ENCODE data around the gene KCNA10. TPM values are rescaled to one million over a fixed set of nuclear protein-coding genes. Genes with fewer than 3 reads are reported as not detected.
"Not testable (repeated sequence)": the region's sequence is repeated elsewhere in the genome, so short reads cannot be mapped to it uniquely, and the experiment has no call there.

KCNA10 gene
- total RNA-seq, 2 experiments from 2014 or later: not detected

- Mint-ChIP-seq H3K27ac (no peak overlapping the region), H3K4me3 (no peak overlapping the region), H3K36me3 (ENCODE audit: low read depth) (no peaks in the 10 kb centered on the region), H3K4me1 (ENCODE audit: low read depth) (peaks cover 1% of the 10 kb centered on the region), H3K9me3 (ENCODE audit: insufficient read depth) (no peaks in the 10 kb centered on the region), H3K27me3 (ENCODE audit: low read depth) (peaks cover 16% of the 10 kb centered on the region)
- ATAC-seq (no peak), DNase-seq (no peak)
- ChIA-PET CTCF (interaction anchor here (1.5 kb wide), 1 partner anchor 27 kb away, joined by 3 read pairs; no protein-coding TSS in a partner anchor), POLR2A (no interaction called here)
These were observed 10.0 kb upstream of the KCNA10 start for GRCh38 chr1:110529011-110529410.

DNA sequence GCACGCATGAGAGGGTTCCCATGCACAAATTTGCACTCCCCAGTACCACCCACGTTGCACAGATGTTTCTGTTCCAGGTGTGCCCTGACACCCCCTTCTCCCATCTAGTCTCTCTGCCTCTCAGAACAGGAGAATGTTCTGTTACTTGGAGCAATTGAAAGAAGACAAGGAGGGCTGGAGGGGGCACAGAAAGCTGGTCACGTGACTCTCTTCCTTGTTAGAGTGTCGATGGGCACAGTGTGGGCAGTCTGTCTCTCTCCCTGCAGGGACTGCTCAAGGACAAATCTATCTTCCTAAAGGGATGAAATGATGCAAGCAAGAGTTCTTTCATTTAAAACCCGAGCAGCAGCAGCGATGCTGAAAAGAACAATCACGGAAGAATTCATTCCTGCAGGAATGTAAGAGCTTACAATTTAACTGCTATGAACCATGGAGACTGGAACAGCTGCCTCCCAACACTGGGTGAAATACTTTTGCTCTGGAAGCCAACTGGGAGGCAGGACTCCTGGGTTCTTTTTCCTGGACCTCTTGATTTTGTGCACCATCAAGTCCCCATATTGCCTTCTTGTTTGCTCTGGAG, 7.3 kb upstream of the KCNA10 start:
- Mint-ChIP-seq H3K27ac (no peak overlapping the region), H3K9me3 (ENCODE audit: insufficient read depth) (no peaks in the 10 kb centered on the region), H3K4me3 (no peak overlapping the region), H3K27me3 (ENCODE audit: low read depth) (peaks cover 35% of the 10 kb centered on the region), H3K36me3 (ENCODE audit: low read depth) (no peaks in the 10 kb centered on the region), H3K4me1 (ENCODE audit: low read depth) (peaks cover 1% of the 10 kb centered on the region)
- ChIA-PET POLR2A (no interaction called here), CTCF (interaction anchor here (1.2 to 5.9 kb wide), 7 partner anchors 81 to 261 kb away, joined by 3 to 38 read pairs (median 4); no protein-coding TSS in a partner anchor)
- no peak for DNase-seq
- ATAC-seq: no peak

- Mint-ChIP-seq H3K4me3 (no peak overlapping the region), H3K27me3 (ENCODE audit: low read depth) (peaks cover 36% of the 10 kb centered on the region), H3K36me3 (ENCODE audit: low read depth) (no peaks in the 10 kb centered on the region), H3K27ac (no peak overlapping the region), H3K4me1 (ENCODE audit: low read depth) (peaks cover 1% of the 10 kb centered on the region), H3K9me3 (ENCODE audit: insufficient read depth) (no peaks in the 10 kb centered on the region)
- CTCF ChIA-PET: interaction anchor here (1.2 to 5.9 kb wide), 4 partner anchors 240 to 328 kb away, joined by 4 to 38 read pairs (median 26); no protein-coding TSS in a partner anchor
- no peak for ATAC-seq
- POLR2A ChIA-PET: no interaction called here
- no peak for DNase-seq
These were observed 6.2 kb upstream of the KCNA10 start for GRCh38 chr1:110525249-110525595.

DNA sequence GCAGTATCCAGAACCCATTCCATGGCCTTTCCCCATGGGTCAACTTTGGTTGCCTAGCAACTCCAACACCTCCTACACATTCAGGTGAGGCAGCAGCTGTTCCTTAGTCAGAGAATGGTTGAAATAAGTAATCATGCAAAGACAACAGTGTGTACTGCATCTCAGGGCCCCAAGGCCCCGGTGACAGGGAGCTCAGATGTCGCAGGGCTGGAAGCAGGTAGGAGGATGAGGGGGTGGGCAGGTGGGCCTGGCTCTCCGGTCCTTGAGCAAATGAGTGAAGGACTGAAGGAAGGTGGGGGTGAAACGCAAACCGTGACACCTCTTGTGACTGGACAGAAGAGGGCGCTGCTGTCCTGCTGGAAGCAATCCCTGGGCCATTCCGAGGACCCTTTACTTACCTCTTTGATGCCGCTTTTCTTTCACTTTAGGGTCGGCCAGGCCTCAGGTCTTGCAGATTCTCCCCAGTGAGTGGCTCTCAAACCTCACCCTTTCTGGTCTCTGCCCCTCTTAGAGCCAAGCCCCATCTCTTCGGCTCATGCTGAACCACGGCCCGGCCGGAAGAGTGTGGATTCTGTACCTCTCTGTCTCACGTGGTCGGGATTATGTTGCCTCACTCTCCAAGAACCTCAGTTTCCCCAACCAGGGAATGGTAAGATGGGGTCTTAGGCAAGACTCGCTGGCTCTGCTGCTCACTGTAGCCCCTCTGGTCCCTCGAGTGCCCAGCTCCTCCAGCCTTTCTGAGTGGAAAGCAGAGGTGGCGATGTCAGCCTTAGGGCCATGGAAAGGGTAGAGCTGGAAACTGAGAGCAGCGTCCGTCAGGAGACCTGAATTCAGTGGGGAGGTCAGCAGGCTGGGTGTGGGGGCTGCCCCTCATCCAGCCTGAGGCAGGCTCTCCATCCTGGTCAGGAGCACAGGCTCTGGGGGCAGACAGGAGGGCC, 5.6 kb upstream of the KCNA10 start:
- ATAC-seq (peak; percentile 77), DNase-seq (peak; percentile 73)
- Mint-ChIP-seq H3K4me1 (ENCODE audit: low read depth) (peaks cover 1% of the 10 kb centered on the region), H3K9me3 (ENCODE audit: insufficient read depth) (no peaks in the 10 kb centered on the region), H3K27me3 (ENCODE audit: low read depth) (peaks cover 38% of the 10 kb centered on the region), H3K36me3 (ENCODE audit: low read depth) (no peaks in the 10 kb centered on the region), H3K4me3 (no peak overlapping the region), H3K27ac (no peak overlapping the region)
- CTCF ChIA-PET: interaction anchor here (0.5 to 5.9 kb wide), 17 partner anchors 9 to 328 kb away, joined by 3 to 38 read pairs (median 4); no protein-coding TSS in a partner anchor
- POLR2A ChIA-PET: interaction anchor here (0.7 kb wide), 1 partner anchor 89 kb away, joined by 3 read pairs; no protein-coding TSS in a partner anchor

DNA sequence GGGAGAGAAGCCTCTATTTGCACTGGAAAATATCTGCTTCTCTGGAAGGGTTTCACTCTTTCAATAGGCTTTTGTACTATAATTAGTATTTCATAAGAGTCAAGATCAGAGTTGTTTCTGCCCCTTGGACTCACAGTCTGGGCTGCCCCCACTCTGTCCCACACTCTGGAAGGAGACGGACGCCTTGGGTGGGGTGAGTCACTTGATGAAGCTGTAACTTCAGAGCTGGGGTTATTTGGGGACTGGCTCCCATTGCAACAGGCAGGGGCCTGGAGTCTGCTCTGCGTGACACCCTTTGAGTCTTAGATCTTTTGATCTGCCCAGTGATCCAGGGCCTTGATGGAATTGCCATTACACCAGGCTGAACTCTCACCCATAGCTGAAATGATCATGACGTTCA, 4.0 kb upstream of the KCNA10 start:
- Mint-ChIP-seq H3K27me3 (ENCODE audit: low read depth) (peaks cover 36% of the 10 kb centered on the region), H3K4me1 (ENCODE audit: low read depth) (peaks cover 1% of the 10 kb centered on the region), H3K4me3 (no peak overlapping the region), H3K9me3 (ENCODE audit: insufficient read depth) (no peaks in the 10 kb centered on the region), H3K36me3 (ENCODE audit: low read depth) (no peaks in the 10 kb centered on the region), H3K27ac (no peak overlapping the region)
- ChIA-PET CTCF (interaction anchor here (0.8 to 5.9 kb wide), 6 partner anchors 21 to 260 kb away, joined by 3 to 38 read pairs (median 10); no protein-coding TSS in a partner anchor), POLR2A (no interaction called here)
- DNase-seq (no peak), ATAC-seq (no peak)

GRCh38 chr1:110522560-110522959, 3.6 kb upstream of the KCNA10 start:
- ChIA-PET POLR2A (no interaction called here), CTCF (interaction anchor here (1.0 to 5.9 kb wide), 3 partner anchors 20 to 257 kb away, joined by 3 to 38 read pairs (median 12); no protein-coding TSS in a partner anchor)
- no peak for ATAC-seq
- Mint-ChIP-seq H3K36me3 (ENCODE audit: low read depth) (no peaks in the 10 kb centered on the region), H3K4me3 (no peak overlapping the region), H3K9me3 (ENCODE audit: insufficient read depth) (no peaks in the 10 kb centered on the region), H3K4me1 (ENCODE audit: low read depth) (peaks cover 1% of the 10 kb centered on the region), H3K27me3 (ENCODE audit: low read depth) (peaks cover 34% of the 10 kb centered on the region), H3K27ac (no peak overlapping the region)
- DNase-seq: no peak

DNA sequence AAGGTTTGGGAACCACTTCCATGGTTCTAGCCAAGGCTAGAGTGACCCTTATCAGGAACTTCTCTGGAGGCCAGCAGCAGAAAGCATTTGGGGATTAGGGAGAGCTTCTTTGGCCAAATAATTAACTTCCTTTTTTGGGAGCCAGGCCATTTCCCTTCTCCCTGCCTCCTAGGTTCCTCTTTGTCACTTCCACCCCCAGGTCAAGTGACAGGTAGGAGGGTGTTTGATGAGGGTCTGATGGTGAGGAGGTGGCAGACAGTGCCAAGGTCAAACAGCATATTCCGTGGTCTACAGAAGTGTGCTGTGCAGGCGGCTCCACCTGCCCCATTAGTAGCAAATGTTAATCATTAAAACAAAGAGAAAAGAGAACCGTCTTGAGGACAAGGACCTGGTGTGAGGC, 1.9 kb upstream of the KCNA10 start:
- peaks cover 28% of the 10 kb centered on the region for H3K27me3 Mint-ChIP-seq (ENCODE audit: low read depth)
- H3K9me3 Mint-ChIP-seq (ENCODE audit: insufficient read depth): no peaks in the 10 kb centered on the region
- ATAC-seq: no peak
- POLR2A ChIA-PET: no interaction called here
- no peak for DNase-seq
- H3K4me3 Mint-ChIP-seq: no peak overlapping the region
- CTCF ChIA-PET: interaction anchor here (1.1 to 2.2 kb wide), 3 partner anchors 245 to 262 kb away, joined by 3 to 8 read pairs (median 5); no protein-coding TSS in a partner anchor
- no peaks in the 10 kb centered on the region for H3K36me3 Mint-ChIP-seq (ENCODE audit: low read depth)
- H3K27ac Mint-ChIP-seq: no peak overlapping the region
- peaks cover 1% of the 10 kb centered on the region for H3K4me1 Mint-ChIP-seq (ENCODE audit: low read depth)

DNA sequence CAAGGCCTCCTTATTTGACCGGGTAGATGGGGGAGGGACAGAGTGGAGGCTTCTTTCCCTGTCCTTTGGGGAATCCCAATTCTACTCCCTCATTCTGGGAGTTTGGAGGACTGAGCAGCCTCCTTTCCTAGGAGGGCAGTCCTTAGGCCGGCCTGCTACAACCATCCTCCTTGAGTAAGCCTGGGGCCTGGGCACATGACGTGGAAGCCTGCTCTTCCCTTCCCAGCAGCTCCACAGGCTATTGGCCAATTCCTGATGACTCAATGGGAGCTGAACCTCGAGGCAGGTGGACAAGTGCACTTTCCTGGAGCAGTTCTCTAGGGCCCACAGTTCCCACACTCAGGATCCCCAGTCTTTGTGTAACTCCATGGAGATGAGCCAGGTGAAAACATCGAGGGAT, 3.1 kb downstream of the KCNA10 start:
- CTCF ChIA-PET: interaction anchor here (1.4 kb wide), 1 partner anchor 8 kb away, joined by 3 read pairs; no protein-coding TSS in a partner anchor

GRCh38 chr1:110515041-110515440, 3.9 kb downstream of the KCNA10 start:
- peaks cover 5% of the 10 kb centered on the region for H3K27me3 Mint-ChIP-seq (ENCODE audit: low read depth)
- no peak overlapping the region for H3K4me3 Mint-ChIP-seq
- no peak overlapping the region for H3K27ac Mint-ChIP-seq
- H3K36me3 Mint-ChIP-seq (ENCODE audit: low read depth): no peaks in the 10 kb centered on the region
- no peaks in the 10 kb centered on the region for H3K9me3 Mint-ChIP-seq (ENCODE audit: insufficient read depth)
- no peak for ATAC-seq
- ChIA-PET CTCF (interaction anchor here (1.1 to 1.4 kb wide), 2 partner anchors 9 to 19 kb away, joined by 3 to 4 read pairs; no protein-coding TSS in a partner anchor), POLR2A (no interaction called here)
- H3K4me1 Mint-ChIP-seq (ENCODE audit: low read depth): no peaks in the 10 kb centered on the region
- no peak for DNase-seq

More for the DNA sequence above, 3.1 kb downstream of the KCNA10 start:
- ATAC-seq (no peak), DNase-seq (no peak)
- Mint-ChIP-seq H3K36me3 (ENCODE audit: low read depth) (no peaks in the 10 kb centered on the region), H3K27me3 (ENCODE audit: low read depth) (peaks cover 5% of the 10 kb centered on the region), H3K4me3 (no peak overlapping the region), H3K9me3 (ENCODE audit: insufficient read depth) (no peaks in the 10 kb centered on the region), H3K4me1 (ENCODE audit: low read depth) (no peaks in the 10 kb centered on the region), H3K27ac (no peak overlapping the region)
- POLR2A ChIA-PET: no interaction called here

- POLR2A ChIA-PET: no interaction called here
- H3K4me3 Mint-ChIP-seq: no peak overlapping the region
These were observed 5.5 kb downstream of the KCNA10 start for GRCh38 chr1:110513511-110513910.

DNA sequence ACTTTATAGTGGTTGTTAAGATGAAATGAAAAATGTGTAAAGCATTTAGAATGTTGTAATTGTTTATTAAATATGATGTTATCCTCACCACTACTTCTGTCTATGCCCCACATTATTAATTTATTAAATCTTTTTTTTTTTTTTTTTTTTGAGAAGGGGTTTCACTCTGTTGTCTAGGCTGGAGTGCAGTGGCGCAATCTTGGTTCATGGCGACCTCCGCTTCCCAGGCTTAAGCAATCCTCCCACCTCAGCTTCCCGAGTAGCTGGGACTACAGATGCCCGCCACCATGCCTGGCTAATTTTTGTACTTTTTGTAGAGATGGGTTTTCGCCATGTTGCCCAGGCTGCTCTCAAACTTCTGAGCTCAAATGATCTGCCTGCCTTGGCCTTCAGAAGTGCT, 7.5 kb downstream of the KCNA10 start:
- no peak overlapping the region for H3K4me3 Mint-ChIP-seq
- ChIA-PET POLR2A (no interaction called here), CTCF (interaction anchor here (0.9 to 1.3 kb wide), 2 partner anchors 13 to 254 kb away, joined by 3 read pairs; no protein-coding TSS in a partner anchor)
- peaks cover 2% of the 10 kb centered on the region for H3K27me3 Mint-ChIP-seq (ENCODE audit: low read depth)
- H3K27ac Mint-ChIP-seq: no peak overlapping the region
- DNase-seq (no peak), ATAC-seq (no peak)
- H3K4me1 Mint-ChIP-seq (ENCODE audit: low read depth): no peaks in the 10 kb centered on the region
- no peaks in the 10 kb centered on the region for H3K36me3 Mint-ChIP-seq (ENCODE audit: low read depth)
- H3K9me3 Mint-ChIP-seq (ENCODE audit: insufficient read depth): no peaks in the 10 kb centered on the region

More at GRCh38 chr1:110513511-110513910, 5.5 kb downstream of the KCNA10 start:
- no peaks in the 10 kb centered on the region for H3K9me3 Mint-ChIP-seq (ENCODE audit: insufficient read depth)
- no peak overlapping the region for H3K27ac Mint-ChIP-seq
- no peaks in the 10 kb centered on the region for H3K4me1 Mint-ChIP-seq (ENCODE audit: low read depth)
- CTCF ChIA-PET: no interaction called here
- no peaks in the 10 kb centered on the region for H3K36me3 Mint-ChIP-seq (ENCODE audit: low read depth)
- DNase-seq (no peak), ATAC-seq (no peak)
- H3K27me3 Mint-ChIP-seq (ENCODE audit: low read depth): peaks cover under 1% of the 10 kb centered on the region

DNA sequence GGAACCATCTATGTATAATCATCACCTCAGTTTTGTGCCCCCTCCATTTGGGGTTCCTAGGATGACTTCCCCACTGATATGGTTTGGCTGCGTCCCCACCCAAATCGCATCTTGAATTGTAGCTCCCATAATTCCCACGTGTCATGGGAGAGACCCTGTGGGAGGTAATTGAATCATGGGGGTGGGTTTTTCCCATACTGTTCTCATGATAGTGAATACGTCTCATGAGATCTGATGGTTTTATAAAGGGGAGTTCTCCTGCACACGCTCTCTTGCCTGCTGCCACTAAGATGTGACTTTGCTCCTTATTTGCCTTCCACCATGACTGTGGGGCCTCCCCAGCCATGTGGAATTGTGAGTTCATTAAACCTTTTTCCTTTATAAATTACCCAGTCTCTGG, 8.1 kb downstream of the KCNA10 start:
- CTCF ChIA-PET: interaction anchor here (0.9 kb wide), 1 partner anchor 13 kb away, joined by 3 read pairs; no protein-coding TSS in a partner anchor
- H3K27ac Mint-ChIP-seq, POLR2A ChIA-PET: not testable (repeated sequence)

More for the DNA sequence above, 8.1 kb downstream of the KCNA10 start:
- not testable (repeated sequence) for H3K36me3 Mint-ChIP-seq (ENCODE audit: low read depth); H3K9me3 Mint-ChIP-seq (ENCODE audit: insufficient read depth); ATAC-seq; DNase-seq; H3K4me3 Mint-ChIP-seq; H3K4me1 Mint-ChIP-seq (ENCODE audit: low read depth); H3K27me3 Mint-ChIP-seq (ENCODE audit: low read depth)
